Measurements from ENCODE around the gene PBX3. TPM values are rescaled to one million over a fixed set of nuclear protein-coding genes. Genes with fewer than 3 reads are reported as not detected.

Gene PBX3
- total and polyA plus RNA-seq, 2 of the 13 experiments (the other 11 are each of a cell fraction or from before 2014, with no cell fraction given) = 6.0 to 11.2 TPM

DNA sequence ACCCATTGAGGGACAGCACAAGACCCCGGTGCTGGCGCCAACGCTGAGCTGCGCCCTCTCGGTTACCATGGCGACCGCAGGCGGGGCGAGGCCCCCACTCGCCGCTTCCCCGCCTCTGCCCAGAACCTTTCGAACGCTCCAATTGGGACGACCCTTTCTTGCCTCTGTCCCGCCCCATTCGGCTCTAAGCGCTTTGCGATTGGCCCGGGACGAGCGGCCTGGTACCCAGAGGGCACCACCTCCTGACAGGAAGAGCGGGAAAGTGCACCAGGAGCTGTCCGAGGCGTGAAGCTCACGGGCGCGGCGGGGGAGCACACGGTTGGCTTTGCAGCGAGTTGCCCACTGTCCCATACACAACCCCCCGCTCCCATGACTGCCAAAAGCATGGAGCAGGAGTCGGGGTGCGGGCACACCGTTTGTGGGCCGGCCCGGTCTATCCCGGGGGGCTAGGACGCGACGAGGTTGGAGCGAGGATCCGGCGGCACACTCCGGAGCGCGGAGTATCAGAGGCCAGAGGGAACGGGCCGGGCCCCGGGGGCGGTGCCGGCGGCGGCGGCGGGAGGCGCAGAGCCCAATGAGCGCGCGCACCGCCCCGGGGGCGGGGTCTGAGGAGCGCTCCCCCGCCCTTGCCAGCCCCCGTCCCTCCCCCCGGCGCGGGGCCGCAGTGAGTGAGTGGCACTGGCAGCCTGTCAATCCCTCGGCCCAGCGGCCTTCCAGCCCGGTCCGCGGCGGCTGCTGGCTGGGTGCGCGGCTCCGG is 978 bp upstream of the PBX3 start (continued):
- peak; percentile 97 for TF ChIP-seq ZNF230 (CRISPR knock-in tag; IDR thresholded peaks at IDR 0.05)
- no peak for TF ChIP-seq ZNF282 (IDR thresholded peaks at IDR 0.05; ENCODE audit: partially characterized antibody)
- no peak for TF ChIP-seq YY1 (IDR thresholded peaks at IDR 0.05; ENCODE audit: insufficient read depth, insufficient replicate concordance, low read depth, low read length)
- no peak for TF ChIP-seq RFX5 (IDR thresholded peaks at IDR 0.05; ENCODE audit: low read depth, low read length)
- TF ChIP-seq MTA3 (CRISPR knock-in tag; IDR thresholded peaks at IDR 0.05) = no peak
- TF ChIP-seq, protein P1, sequence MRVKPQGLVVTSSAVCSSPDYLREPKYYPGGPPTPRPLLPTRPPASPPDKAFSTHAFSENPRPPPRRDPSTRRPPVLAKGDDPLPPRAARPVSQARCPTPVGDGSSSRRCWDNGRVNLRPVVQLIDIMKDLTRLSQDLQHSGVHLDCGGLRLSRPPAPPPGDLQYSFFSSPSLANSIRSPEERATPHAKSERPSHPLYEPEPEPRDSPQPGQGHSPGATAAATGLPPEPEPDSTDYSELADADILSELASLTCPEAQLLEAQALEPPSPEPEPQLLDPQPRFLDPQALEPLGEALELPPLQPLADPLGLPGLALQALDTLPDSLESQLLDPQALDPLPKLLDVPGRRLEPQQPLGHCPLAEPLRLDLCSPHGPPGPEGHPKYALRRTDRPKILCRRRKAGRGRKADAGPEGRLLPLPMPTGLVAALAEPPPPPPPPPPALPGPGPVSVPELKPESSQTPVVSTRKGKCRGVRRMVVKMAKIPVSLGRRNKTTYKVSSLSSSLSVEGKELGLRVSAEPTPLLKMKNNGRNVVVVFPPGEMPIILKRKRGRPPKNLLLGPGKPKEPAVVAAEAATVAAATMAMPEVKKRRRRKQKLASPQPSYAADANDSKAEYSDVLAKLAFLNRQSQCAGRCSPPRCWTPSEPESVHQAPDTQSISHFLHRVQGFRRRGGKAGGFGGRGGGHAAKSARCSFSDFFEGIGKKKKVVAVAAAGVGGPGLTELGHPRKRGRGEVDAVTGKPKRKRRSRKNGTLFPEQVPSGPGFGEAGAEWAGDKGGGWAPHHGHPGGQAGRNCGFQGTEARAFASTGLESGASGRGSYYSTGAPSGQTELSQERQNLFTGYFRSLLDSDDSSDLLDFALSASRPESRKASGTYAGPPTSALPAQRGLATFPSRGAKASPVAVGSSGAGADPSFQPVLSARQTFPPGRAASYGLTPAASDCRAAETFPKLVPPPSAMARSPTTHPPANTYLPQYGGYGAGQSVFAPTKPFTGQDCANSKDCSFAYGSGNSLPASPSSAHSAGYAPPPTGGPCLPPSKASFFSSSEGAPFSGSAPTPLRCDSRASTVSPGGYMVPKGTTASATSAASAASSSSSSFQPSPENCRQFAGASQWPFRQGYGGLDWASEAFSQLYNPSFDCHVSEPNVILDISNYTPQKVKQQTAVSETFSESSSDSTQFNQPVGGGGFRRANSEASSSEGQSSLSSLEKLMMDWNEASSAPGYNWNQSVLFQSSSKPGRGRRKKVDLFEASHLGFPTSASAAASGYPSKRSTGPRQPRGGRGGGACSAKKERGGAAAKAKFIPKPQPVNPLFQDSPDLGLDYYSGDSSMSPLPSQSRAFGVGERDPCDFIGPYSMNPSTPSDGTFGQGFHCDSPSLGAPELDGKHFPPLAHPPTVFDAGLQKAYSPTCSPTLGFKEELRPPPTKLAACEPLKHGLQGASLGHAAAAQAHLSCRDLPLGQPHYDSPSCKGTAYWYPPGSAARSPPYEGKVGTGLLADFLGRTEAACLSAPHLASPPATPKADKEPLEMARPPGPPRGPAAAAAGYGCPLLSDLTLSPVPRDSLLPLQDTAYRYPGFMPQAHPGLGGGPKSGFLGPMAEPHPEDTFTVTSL (CRISPR knock-in tag; IDR thresholded peaks at IDR 0.05; ENCODE audit: borderline replicate concordance) = peak; percentile 23; the same call in 1 of the 2 replicates
- TF ChIP-seq KDM2A (CRISPR knock-in tag; IDR thresholded peaks at IDR 0.05; ENCODE audit: borderline replicate concordance, low read depth) = peak; percentile 84
- peak; percentile 79 to 91 for TF ChIP-seq KLF16 (CRISPR knock-in tag; IDR thresholded peaks at IDR 0.05)
- peak; percentile 95 for TF ChIP-seq ZNF256 (CRISPR knock-in tag; conservative IDR thresholded peaks at IDR 0.05)
- peak; percentile 83 for TF ChIP-seq GFI1 (CRISPR knock-in tag; IDR thresholded peaks at IDR 0.05; ENCODE audit: borderline replicate concordance)
- TF ChIP-seq, protein P2, sequence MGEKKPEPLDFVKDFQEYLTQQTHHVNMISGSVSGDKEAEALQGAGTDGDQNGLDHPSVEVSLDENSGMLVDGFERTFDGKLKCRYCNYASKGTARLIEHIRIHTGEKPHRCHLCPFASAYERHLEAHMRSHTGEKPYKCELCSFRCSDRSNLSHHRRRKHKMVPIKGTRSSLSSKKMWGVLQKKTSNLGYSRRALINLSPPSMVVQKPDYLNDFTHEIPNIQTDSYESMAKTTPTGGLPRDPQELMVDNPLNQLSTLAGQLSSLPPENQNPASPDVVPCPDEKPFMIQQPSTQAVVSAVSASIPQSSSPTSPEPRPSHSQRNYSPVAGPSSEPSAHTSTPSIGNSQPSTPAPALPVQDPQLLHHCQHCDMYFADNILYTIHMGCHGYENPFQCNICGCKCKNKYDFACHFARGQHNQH (CRISPR knock-in tag; IDR thresholded peaks at IDR 0.05) = peak; percentile 86
- TF ChIP-seq ZNF570 (CRISPR knock-in tag; IDR thresholded peaks at IDR 0.05; ENCODE audit: borderline replicate concordance) = peak; percentile 92; the same call in 1 of the 2 replicates
- no peak for TF ChIP-seq ZBTB21 (CRISPR knock-in tag; IDR thresholded peaks at IDR 0.05)
- TF ChIP-seq HDAC1 (CRISPR knock-in tag; IDR thresholded peaks at IDR 0.05) = no peak; the same call in 1 of the 2 replicates
- TF ChIP-seq YEATS2 (CRISPR knock-in tag; IDR thresholded peaks at IDR 0.05; ENCODE audit: borderline replicate concordance) = peak; percentile 86
- peak; percentile 88 for TF ChIP-seq HOXD1 (CRISPR knock-in tag; IDR thresholded peaks at IDR 0.05)
- TF ChIP-seq ZNF775 (CRISPR knock-in tag; IDR thresholded peaks at IDR 0.05; ENCODE audit: borderline replicate concordance) = peak; percentile 79
- peak; percentile 80; the same call in 1 of the 2 replicates for TF ChIP-seq ZNF44 (CRISPR knock-in tag; IDR thresholded peaks at IDR 0.05)
- TF ChIP-seq, protein P3, sequence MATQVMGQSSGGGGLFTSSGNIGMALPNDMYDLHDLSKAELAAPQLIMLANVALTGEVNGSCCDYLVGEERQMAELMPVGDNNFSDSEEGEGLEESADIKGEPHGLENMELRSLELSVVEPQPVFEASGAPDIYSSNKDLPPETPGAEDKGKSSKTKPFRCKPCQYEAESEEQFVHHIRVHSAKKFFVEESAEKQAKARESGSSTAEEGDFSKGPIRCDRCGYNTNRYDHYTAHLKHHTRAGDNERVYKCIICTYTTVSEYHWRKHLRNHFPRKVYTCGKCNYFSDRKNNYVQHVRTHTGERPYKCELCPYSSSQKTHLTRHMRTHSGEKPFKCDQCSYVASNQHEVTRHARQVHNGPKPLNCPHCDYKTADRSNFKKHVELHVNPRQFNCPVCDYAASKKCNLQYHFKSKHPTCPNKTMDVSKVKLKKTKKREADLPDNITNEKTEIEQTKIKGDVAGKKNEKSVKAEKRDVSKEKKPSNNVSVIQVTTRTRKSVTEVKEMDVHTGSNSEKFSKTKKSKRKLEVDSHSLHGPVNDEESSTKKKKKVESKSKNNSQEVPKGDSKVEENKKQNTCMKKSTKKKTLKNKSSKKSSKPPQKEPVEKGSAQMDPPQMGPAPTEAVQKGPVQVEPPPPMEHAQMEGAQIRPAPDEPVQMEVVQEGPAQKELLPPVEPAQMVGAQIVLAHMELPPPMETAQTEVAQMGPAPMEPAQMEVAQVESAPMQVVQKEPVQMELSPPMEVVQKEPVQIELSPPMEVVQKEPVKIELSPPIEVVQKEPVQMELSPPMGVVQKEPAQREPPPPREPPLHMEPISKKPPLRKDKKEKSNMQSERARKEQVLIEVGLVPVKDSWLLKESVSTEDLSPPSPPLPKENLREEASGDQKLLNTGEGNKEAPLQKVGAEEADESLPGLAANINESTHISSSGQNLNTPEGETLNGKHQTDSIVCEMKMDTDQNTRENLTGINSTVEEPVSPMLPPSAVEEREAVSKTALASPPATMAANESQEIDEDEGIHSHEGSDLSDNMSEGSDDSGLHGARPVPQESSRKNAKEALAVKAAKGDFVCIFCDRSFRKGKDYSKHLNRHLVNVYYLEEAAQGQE (IDR thresholded peaks at IDR 0.05; ENCODE audit: borderline replicate concordance in 1 of 2, low read depth in 1 of 2, low read length in 2 of 2) = no peak; a peak in 1 of 4 replicates

Data from HepG2 (cell line).